GM20000 (cell line): ENCODE data around the gene IMMP2L.

ENCODE experiments used
- DNase-seq: peaks from one replicate; pipeline ENCODE4 v3.0.0; 2012; ENCODE audit warnings: low spot score
- CTCF ChIP-seq: IDR thresholded peaks from 2 replicates; pipeline ENCODE4 v1.5.1; 2012; ENCODE audit warnings: mild to moderate bottlenecking, control low read depth; ENCODE audit errors: extremely low read depth, missing control alignments

IMMP2L gene

GRCh38 chr7:111210043-111210442 lies 352.2 kb downstream of the IMMP2L start:
- DNase-seq: no peak
- TF ChIP-seq CTCF: no peak

- TF ChIP-seq CTCF: no peak
- no peak for DNase-seq
These were observed 357.0 kb downstream of the IMMP2L start for GRCh38 chr7:111205251-111205650.

- TF ChIP-seq CTCF: no peak
These were observed 360.0 kb downstream of the IMMP2L start for GRCh38 chr7:111202321-111202720.

GRCh38 chr7:111199643-111200042 lies 362.6 kb downstream of the IMMP2L start:
- no peak for DNase-seq
- no peak for TF ChIP-seq CTCF

More at GRCh38 chr7:111202321-111202720, 360.0 kb downstream of the IMMP2L start:
- no peak for DNase-seq

GRCh38 chr7:111198255-111198654 lies 364.0 kb downstream of the IMMP2L start:
- TF ChIP-seq CTCF: no peak
- no peak for DNase-seq

GRCh38 chr7:111196655-111197054 lies 365.6 kb downstream of the IMMP2L start:
- DNase-seq: no peak
- TF ChIP-seq CTCF: no peak

- no peak for TF ChIP-seq CTCF
- no peak for DNase-seq
These were observed 369.5 kb downstream of the IMMP2L start for GRCh38 chr7:111192614-111193413.
